Neuronal stem cell (in vitro differentiated cells): ENCODE results near the gene BLCAP.
"Not testable (repeated sequence)": the region's sequence is repeated elsewhere in the genome, so short reads cannot be mapped to it uniquely, and the experiment has no call there.

Experiments used
- DNase-seq: peaks from one replicate; pipeline ENCODE4 v3.0.0-alpha.2; 2013; ENCODE audit warnings: low spot score
- H2AFZ ChIP-seq: one replicate; pipeline ENCODE4 v1.6.1; 2013; ENCODE audit warnings: mild to moderate bottlenecking, low read length, inconsistent platforms
- H2AK5ac ChIP-seq: 2 replicates; pipeline ENCODE4 v1.6.1; 2013; ENCODE audit warnings: low read depth, mild to moderate bottlenecking, inconsistent platforms, low read length, moderate library complexity, mixed read lengths
- H2BK120ac ChIP-seq: 2 replicates; pipeline ENCODE4 v1.6.1; 2013; ENCODE audit warnings: low read depth, mild to moderate bottlenecking, inconsistent platforms, low read length, moderate library complexity, mixed read lengths
- H2BK12ac ChIP-seq: one replicate; pipeline ENCODE4 v1.6.1; 2013; ENCODE audit warnings: low read length, inconsistent platforms
- H2BK15ac ChIP-seq: 2 replicates; pipeline ENCODE4 v1.6.1; 2013; ENCODE audit warnings: mild to moderate bottlenecking, low read length, inconsistent platforms, mixed read lengths
- H2BK5ac ChIP-seq: one replicate; pipeline ENCODE4 v1.6.1; 2013; ENCODE audit warnings: inconsistent platforms, mild to moderate bottlenecking, low read length, moderate library complexity
- H3K14ac ChIP-seq: one replicate; pipeline ENCODE4 v1.6.1; 2013; ENCODE audit warnings: low read length, inconsistent platforms
- H3K18ac ChIP-seq: 2 replicates; pipeline ENCODE4 v1.6.1; 2013; ENCODE audit warnings: low read length, inconsistent platforms
- H3K23ac ChIP-seq: 2 replicates; pipeline ENCODE4 v1.6.1; 2013; ENCODE audit warnings: low read depth, mild to moderate bottlenecking, mixed read lengths, low read length, inconsistent platforms; ENCODE audit not compliant: poor library complexity
- H3K27ac ChIP-seq: replicated peaks from 3 replicates; pipeline ENCODE4 v1.5.1; 2013; ENCODE audit warnings: low read length, inconsistent platforms
- H3K27me3 ChIP-seq, 3 experiments: 2 replicates each; pipeline ENCODE4 v1.6.1; 2013; ENCODE audit warnings: low read length in 3 of 3, mild to moderate bottlenecking in 2 of 3, inconsistent platforms in 1 of 3, low read depth in 1 of 3, mixed read lengths in 1 of 3, moderate library complexity in 1 of 3; ENCODE audit not compliant: control insufficient read depth in 3 of 3, insufficient read depth in 3 of 3
- H3K36me3 ChIP-seq, 2 donors: replicated peaks in 1 of 2; 2 replicates each; pipeline ENCODE4 v1.6.1; 2013; ENCODE audit warnings: low read length in 2 of 2; ENCODE audit not compliant: control insufficient read depth in 2 of 2, insufficient read depth in 2 of 2
- H3K4ac ChIP-seq: 2 replicates; pipeline ENCODE4 v1.6.1; 2013; ENCODE audit warnings: inconsistent platforms, mild to moderate bottlenecking, low read length, moderate library complexity
- H3K4me1 ChIP-seq, 2 donors: 1 replicate in 1 of 2; 2 replicates in 1 of 2; pipeline ENCODE4 v1.6.1; 2013; ENCODE audit warnings: low read length in 2 of 2, low read depth in 1 of 2; ENCODE audit not compliant: control insufficient read depth in 2 of 2, insufficient read depth in 1 of 2
- H3K4me2 ChIP-seq: one replicate; pipeline ENCODE4 v1.6.1; 2013; ENCODE audit warnings: mild to moderate bottlenecking, low read length, inconsistent platforms; ENCODE audit not compliant: insufficient read depth, poor library complexity, severe bottlenecking
- H3K4me3 ChIP-seq, 2 donors: 2 replicates each; pipeline ENCODE4 v1.5.1; 2013; ENCODE audit warnings: low read length in 2 of 2, mild to moderate bottlenecking in 2 of 2, inconsistent platforms in 1 of 2, moderate library complexity in 1 of 2
- H3K79me1 ChIP-seq: one replicate; pipeline ENCODE4 v1.6.1; 2013; ENCODE audit warnings: low read depth, mild to moderate bottlenecking, inconsistent platforms, low read length, moderate library complexity
- H3K9ac ChIP-seq: one replicate; pipeline ENCODE4 v1.6.1; 2013; ENCODE audit warnings: mild to moderate bottlenecking, low read depth, low read length, inconsistent platforms; ENCODE audit not compliant: poor library complexity
- H3K9me3 ChIP-seq, 2 donors: replicated peaks in 1 of 2; 2 replicates each; pipeline versions ENCODE3 to v1.6.1; 2013; ENCODE audit warnings: low read length in 2 of 2, mild to moderate bottlenecking in 2 of 2, inconsistent platforms in 1 of 2, low read depth in 1 of 2, mixed read lengths in 1 of 2, moderate library complexity in 1 of 2; ENCODE audit not compliant: control insufficient read depth in 2 of 2, insufficient read depth in 1 of 2
- H4K8ac ChIP-seq: one replicate; pipeline ENCODE4 v1.6.1; 2013; ENCODE audit warnings: low read depth, mild to moderate bottlenecking, inconsistent platforms, low read length, moderate library complexity
- H4K91ac ChIP-seq: one replicate; pipeline ENCODE4 v1.6.1; 2013; ENCODE audit warnings: low read length, low read depth, mild to moderate bottlenecking, inconsistent platforms; ENCODE audit not compliant: poor library complexity
- WGBS, 2 donors: extraction: QIAGEN DNeasy Blood & Tissue Kit; methylation state at CpG; one replicate each; pipeline ENCODE4 v1.1.7; 2013; ENCODE audit warnings: missing lambda C conversion rate in 2 of 2, mixed read lengths in 1 of 2; ENCODE audit not compliant: insufficient read length in 2 of 2, insufficient replicate concordance in 1 of 2; ENCODE audit errors: extremely low coverage in 2 of 2; 5-methylcytosine and 5-hydroxymethylcytosine counted together

The BLCAP gene

DNA sequence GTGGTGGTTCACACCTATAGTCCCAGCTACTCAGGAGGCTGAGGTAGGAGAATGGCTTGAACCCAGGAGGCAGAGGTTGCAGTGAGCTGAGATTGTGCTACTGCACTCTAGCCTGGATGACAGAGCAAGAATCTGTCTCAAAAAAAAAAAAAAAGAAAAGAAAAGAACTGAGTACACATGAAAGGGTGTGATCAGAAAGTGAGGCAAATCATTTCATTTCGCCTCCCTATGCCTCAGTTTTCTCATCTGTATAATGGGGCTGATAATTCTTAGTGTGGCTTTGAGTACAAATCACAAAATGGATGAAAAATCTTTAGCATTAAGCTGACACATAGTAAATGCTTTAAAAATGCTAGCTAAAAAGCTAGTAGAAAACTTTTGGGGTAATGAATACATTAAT is 13.2 kb upstream of the BLCAP start:
- not testable (repeated sequence) for DNase-seq, H2BK15ac ChIP-seq, H3K27ac ChIP-seq, H4K8ac ChIP-seq, H3K18ac ChIP-seq, H3K36me3 ChIP-seq, H2AFZ ChIP-seq, H2BK120ac ChIP-seq, H2BK5ac ChIP-seq, H3K9ac ChIP-seq, H3K27me3 ChIP-seq, H3K4me1 ChIP-seq, H3K4ac ChIP-seq, H2BK12ac ChIP-seq, H3K4me3 ChIP-seq, H3K14ac ChIP-seq, H4K91ac ChIP-seq, H3K4me2 ChIP-seq, H2AK5ac ChIP-seq, H3K79me1 ChIP-seq, H3K23ac ChIP-seq, H3K9me3 ChIP-seq
- no CpG with 5 or more reads among the region's 1 CpG for WGBS, 2 donors

DNA sequence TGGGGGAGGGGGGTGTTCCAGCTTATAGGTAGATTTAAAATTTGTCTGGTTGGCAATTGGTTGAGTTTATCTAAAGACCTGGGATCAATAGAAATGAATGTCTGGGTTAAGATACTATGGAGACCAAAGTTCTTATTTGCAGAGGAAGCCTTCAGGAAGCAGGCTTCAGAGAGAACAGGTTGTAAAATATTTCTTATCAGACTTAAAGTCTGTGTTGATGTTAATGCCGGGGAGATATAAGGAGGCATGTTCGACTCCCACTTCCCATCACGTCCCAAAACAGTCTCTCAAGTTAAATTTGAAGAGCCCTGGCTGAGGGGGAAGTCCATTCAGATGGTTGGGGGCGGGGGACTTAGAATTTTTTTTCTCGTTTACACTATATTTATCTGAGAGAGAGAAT is 12.3 kb upstream of the BLCAP start:
- Histone ChIP-seq H2BK5ac (no peak overlapping the region), H3K79me1 (no peaks in the 10 kb centered on the region), H3K23ac (no peak overlapping the region), H3K4me2 (no peak overlapping the region), H2BK12ac (no peak overlapping the region), H3K9ac (no peak overlapping the region), H3K18ac (no peak overlapping the region), H3K27me3 (peaks cover 0 to 6% (median 0%) of the 10 kb centered on the region in 3 experiments), H4K91ac (no peak overlapping the region), H3K4ac (no peak overlapping the region), H4K8ac (no peak overlapping the region), H3K4me3 (no peak overlapping the region), H3K27ac (no peak overlapping the region), H3K36me3 (no peaks in the 10 kb centered on the region), H2AK5ac (no peak overlapping the region), H3K4me1 (peaks cover 0 to 7% of the 10 kb centered on the region in 2 donors), H2BK120ac (no peak overlapping the region), H3K9me3 (no peaks in the 10 kb centered on the region), H3K14ac (no peak overlapping the region), H2AFZ (no peak overlapping the region), H2BK15ac (no peak overlapping the region)
- no CpG with 5 or more reads among the region's 5 CpGs for WGBS, 2 donors
- no peak for DNase-seq

DNA sequence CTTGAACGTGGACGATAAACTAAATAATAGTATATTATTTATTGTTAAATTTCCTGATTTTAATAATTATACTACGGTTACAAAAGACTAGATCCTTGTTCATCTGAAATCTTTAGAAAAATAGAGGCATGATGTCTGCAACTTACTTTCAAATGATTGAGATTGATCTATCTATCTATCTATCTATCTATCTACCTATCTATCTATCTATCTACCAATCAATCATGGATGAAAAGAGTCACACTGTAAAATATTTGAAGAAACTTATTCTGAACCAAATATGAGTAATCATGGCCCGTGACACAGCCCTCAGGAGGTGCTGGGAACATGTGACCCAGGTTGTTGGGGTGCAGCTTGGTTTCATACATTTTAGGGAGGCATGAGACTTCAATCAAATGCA is 11.7 kb upstream of the BLCAP start:
- Histone ChIP-seq H3K79me1 (no peaks in the 10 kb centered on the region), H3K4me2 (no peak overlapping the region), H2AK5ac (no peak overlapping the region), H2BK15ac (no peak overlapping the region), H3K27ac (no peak overlapping the region), H3K4ac (no peak overlapping the region), H3K4me1 (peaks cover 0 to 7% of the 10 kb centered on the region in 2 donors), H3K36me3 (no peaks in the 10 kb centered on the region), H4K8ac (no peak overlapping the region), H3K9me3 (no peaks in the 10 kb centered on the region), H3K14ac (no peak overlapping the region), H3K18ac (no peak overlapping the region), H2AFZ (no peak overlapping the region), H3K23ac (no peak overlapping the region), H2BK120ac (no peak overlapping the region), H3K9ac (no peak overlapping the region), H4K91ac (no peak overlapping the region), H2BK5ac (no peak overlapping the region), H3K27me3 (peaks cover 0 to 3% (median 0%) of the 10 kb centered on the region in 3 experiments), H3K4me3 (no peak overlapping the region), H2BK12ac (no peak overlapping the region)
- WGBS, 2 donors = no CpG with 5 or more reads among the region's 4 CpGs
- DNase-seq = no peak

DNA sequence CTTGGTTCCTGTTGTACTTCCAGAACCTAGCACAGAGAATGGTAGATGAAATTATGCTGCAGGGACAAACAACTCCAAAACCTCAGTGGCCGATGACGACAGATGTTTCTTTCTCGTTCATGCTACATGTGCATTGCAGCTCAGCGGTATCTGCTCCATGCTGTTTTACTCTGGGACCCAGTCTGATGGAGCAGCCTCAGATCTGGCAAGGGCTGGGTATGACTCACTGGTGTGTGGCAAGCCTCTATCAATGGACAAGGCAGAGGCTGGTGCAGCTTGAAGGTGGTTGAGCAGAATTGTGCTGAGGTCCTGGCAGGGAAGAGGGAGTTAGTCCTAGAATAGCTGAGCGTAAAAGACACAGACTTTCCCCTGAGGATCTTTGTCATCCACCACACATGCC is 10.3 kb upstream of the BLCAP start:
- Histone ChIP-seq H3K23ac (no peak overlapping the region), H3K4me1 (peaks cover 2 to 9% of the 10 kb centered on the region in 2 donors), H3K27me3 (peaks cover 0 to 3% (median 0%) of the 10 kb centered on the region in 3 experiments), H2AK5ac (no peak overlapping the region), H4K8ac (no peak overlapping the region), H2BK15ac (no peak overlapping the region), H3K27ac (no peak overlapping the region), H3K79me1 (no peaks in the 10 kb centered on the region), H3K4ac (no peak overlapping the region), H3K36me3 (no peaks in the 10 kb centered on the region), H2AFZ (no peak overlapping the region), H3K9ac (no peak overlapping the region), H2BK120ac (no peak overlapping the region), H2BK5ac (no peak overlapping the region), H3K9me3 (no peaks in the 10 kb centered on the region), H3K14ac (no peak overlapping the region), H3K4me3 (no peak overlapping the region), H3K4me2 (no peak overlapping the region), H3K18ac (no peak overlapping the region), H2BK12ac (no peak overlapping the region), H4K91ac (no peak overlapping the region)
- WGBS, 2 donors = no CpG with 5 or more reads among the region's 5 CpGs
- no peak for DNase-seq
